ENCODE data around the gene EPB41L3. TPM values are rescaled to one million over a fixed set of nuclear protein-coding genes. Genes with fewer than 3 reads are reported as not detected.

Gene EPB41L3
- polyA plus RNA-seq, 1 experiment = 45.0 TPM

DNA sequence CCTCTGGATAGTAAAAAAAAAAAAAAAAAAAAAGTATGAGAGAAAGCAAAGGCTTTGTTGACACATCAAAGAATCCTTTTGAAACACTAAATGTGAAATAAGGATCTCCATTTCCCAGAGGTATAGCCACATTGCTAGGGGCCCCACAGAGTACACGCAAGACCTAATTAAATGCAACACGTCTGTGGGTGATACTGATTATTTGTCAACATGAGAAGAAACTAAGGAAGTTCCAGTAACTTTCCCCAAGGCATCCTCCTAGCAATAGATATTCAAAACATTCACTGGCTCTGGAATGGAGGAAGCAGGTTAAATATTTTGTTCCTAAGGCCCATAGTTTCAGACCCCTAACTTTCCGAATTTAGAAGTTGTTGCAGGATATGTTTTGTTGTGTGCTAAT lies 24.6 kb upstream of the EPB41L3 start:
- TF ChIP-seq, protein P1, sequence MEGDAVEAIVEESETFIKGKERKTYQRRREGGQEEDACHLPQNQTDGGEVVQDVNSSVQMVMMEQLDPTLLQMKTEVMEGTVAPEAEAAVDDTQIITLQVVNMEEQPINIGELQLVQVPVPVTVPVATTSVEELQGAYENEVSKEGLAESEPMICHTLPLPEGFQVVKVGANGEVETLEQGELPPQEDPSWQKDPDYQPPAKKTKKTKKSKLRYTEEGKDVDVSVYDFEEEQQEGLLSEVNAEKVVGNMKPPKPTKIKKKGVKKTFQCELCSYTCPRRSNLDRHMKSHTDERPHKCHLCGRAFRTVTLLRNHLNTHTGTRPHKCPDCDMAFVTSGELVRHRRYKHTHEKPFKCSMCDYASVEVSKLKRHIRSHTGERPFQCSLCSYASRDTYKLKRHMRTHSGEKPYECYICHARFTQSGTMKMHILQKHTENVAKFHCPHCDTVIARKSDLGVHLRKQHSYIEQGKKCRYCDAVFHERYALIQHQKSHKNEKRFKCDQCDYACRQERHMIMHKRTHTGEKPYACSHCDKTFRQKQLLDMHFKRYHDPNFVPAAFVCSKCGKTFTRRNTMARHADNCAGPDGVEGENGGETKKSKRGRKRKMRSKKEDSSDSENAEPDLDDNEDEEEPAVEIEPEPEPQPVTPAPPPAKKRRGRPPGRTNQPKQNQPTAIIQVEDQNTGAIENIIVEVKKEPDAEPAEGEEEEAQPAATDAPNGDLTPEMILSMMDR (IDR thresholded peaks at IDR 0.05; ENCODE audit: low read depth, low read length) = no peak
- ChIA-PET CTCF (no interaction called here), POLR2A (no interaction called here)
- Histone ChIP-seq H3K27ac (ENCODE audit: low read depth, low read length) (no peak overlapping the region), H3K27me3 (ENCODE audit: control insufficient read depth, insufficient read depth, low read length) (no peaks in the 10 kb centered on the region), H3K4me3 (ENCODE audit: low read depth, low read length) (no peak overlapping the region), H3K9me3 (ENCODE audit: control insufficient read depth, insufficient read depth, low read length) (no peaks in the 10 kb centered on the region)
- no peak for DNase-seq (ENCODE audit: low read depth, low spot score)

DNA sequence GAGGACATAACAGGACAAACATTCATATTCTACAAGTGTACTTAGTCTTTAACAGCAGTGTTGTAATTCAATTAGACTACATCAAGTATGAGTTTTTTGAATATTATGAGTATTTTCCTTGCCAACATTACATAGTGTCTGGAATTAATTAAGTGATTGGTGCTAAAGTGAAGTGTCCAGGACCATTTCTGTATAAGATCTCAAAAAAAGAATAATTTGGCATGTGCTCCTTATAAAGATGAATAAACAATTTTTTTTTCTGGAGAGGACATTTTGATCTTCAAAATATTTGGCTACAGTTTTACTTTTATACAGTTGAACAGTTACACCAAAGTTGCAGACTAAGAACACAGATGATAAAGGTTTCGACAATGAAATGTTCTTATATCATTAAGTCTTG lies 15.1 kb upstream of the EPB41L3 start:
- DNase-seq (ENCODE audit: low read depth, low spot score) = no peak
- no peaks in the 10 kb centered on the region for H3K9me3 ChIP-seq (ENCODE audit: control insufficient read depth, insufficient read depth, low read length)
- CTCF ChIA-PET = interaction anchor here (0.7 to 1.6 kb wide), 2 partner anchors 12 kb away, joined by 3 to 7 read pairs; no protein-coding TSS in a partner anchor
- H3K27ac ChIP-seq (ENCODE audit: low read depth, low read length) = no peak overlapping the region
- no peaks in the 10 kb centered on the region for H3K27me3 ChIP-seq (ENCODE audit: control insufficient read depth, insufficient read depth, low read length)
- H3K4me3 ChIP-seq (ENCODE audit: low read depth, low read length) = no peak overlapping the region
- POLR2A ChIA-PET = no interaction called here
- TF ChIP-seq, protein P1 (IDR thresholded peaks at IDR 0.05; ENCODE audit: low read depth, low read length) = no peak

- H3K27me3 ChIP-seq (ENCODE audit: control insufficient read depth, insufficient read depth, low read length) = no peaks in the 10 kb centered on the region
- POLR2A ChIA-PET = interaction anchor here (0.8 to 1.0 kb wide), 2 partner anchors 29 to 46 kb away, joined by 3 to 4 read pairs; no protein-coding TSS in a partner anchor
- no peaks in the 10 kb centered on the region for H3K9me3 ChIP-seq (ENCODE audit: control insufficient read depth, insufficient read depth, low read length)
- peak; percentile 15 for DNase-seq (ENCODE audit: low read depth, low spot score)
- CTCF ChIA-PET = interaction anchor here (1.6 to 2.6 kb wide), 2 partner anchors 10 to 39 kb away, joined by 3 to 19 read pairs; no protein-coding TSS in a partner anchor
- no peak overlapping the region for H3K4me3 ChIP-seq (ENCODE audit: low read depth, low read length)
- H3K27ac ChIP-seq (ENCODE audit: low read depth, low read length) = peak overlapping the region; percentile 73
- TF ChIP-seq, protein P1 (IDR thresholded peaks at IDR 0.05; ENCODE audit: low read depth, low read length) = peak; percentile 24; the same call in 1 of the 2 replicates
Measured at GRCh38 chr18:5556310-5556974, 12.6 kb upstream of the EPB41L3 start.

- Histone ChIP-seq H3K9me3 (ENCODE audit: control insufficient read depth, insufficient read depth, low read length) (no peaks in the 10 kb centered on the region), H3K27ac (ENCODE audit: low read depth, low read length) (no peak overlapping the region), H3K27me3 (ENCODE audit: control insufficient read depth, insufficient read depth, low read length) (no peaks in the 10 kb centered on the region), H3K4me3 (ENCODE audit: low read depth, low read length) (no peak overlapping the region)
- DNase-seq (ENCODE audit: low read depth, low spot score) = no peak
- CTCF ChIA-PET = interaction anchor here (2.6 kb wide), 1 partner anchor 8 kb away, joined by 19 read pairs; no protein-coding TSS in a partner anchor
- POLR2A ChIA-PET = no interaction called here
- TF ChIP-seq, protein P1 (IDR thresholded peaks at IDR 0.05; ENCODE audit: low read depth, low read length) = no peak
Measured at GRCh38 chr18:5554629-5555028, 10.8 kb upstream of the EPB41L3 start.

GRCh38 chr18:5546660-5547059 lies 2.9 kb upstream of the EPB41L3 start:
- Histone ChIP-seq H3K27ac (ENCODE audit: low read depth, low read length) (no peak overlapping the region), H3K9me3 (ENCODE audit: control insufficient read depth, insufficient read depth, low read length) (no peaks in the 10 kb centered on the region), H3K27me3 (ENCODE audit: control insufficient read depth, insufficient read depth, low read length) (no peaks in the 10 kb centered on the region), H3K4me3 (ENCODE audit: low read depth, low read length) (no peak overlapping the region)
- TF ChIP-seq, protein P1 (IDR thresholded peaks at IDR 0.05; ENCODE audit: low read depth, low read length) = peak; percentile 75
- CTCF ChIA-PET = interaction anchor here (0.6 to 1.9 kb wide), 40 partner anchors 8 to 482 kb away, joined by 3 to 27 read pairs (median 4); no protein-coding TSS in a partner anchor
- POLR2A ChIA-PET = no interaction called here
- peak; percentile 23 for DNase-seq (ENCODE audit: low read depth, low spot score)

All from AG04450 (cell line).